Endodermal cell (in vitro differentiated cells): Measurements from ENCODE around the gene IRGQ. TPM values are rescaled to one million over a fixed set of nuclear protein-coding genes. Genes with fewer than 3 reads are reported as not detected.
A peak's percentile ranks its signal among the peaks of the same experiment; 100 is the strongest.

Experiments
- DNase-seq: peaks from one replicate; pipeline ENCODE4 v3.0.0-alpha.2; 2017
- H3K27ac ChIP-seq: 2 replicates; pipeline ENCODE4 v1.5.1; 2013; ENCODE audit warnings: mild to moderate bottlenecking, low read depth, low read length, moderate library complexity
- H3K27me3 ChIP-seq: 2 replicates; pipeline ENCODE4 v1.6.1; 2013; ENCODE audit warnings: mild to moderate bottlenecking, low read length, moderate library complexity; ENCODE audit not compliant: insufficient read depth, control insufficient read depth, poor library complexity, severe bottlenecking
- H3K36me3 ChIP-seq: 2 replicates; pipeline ENCODE4 v1.7.0; 2013; ENCODE audit warnings: mild to moderate bottlenecking, low read length, moderate library complexity; ENCODE audit not compliant: control insufficient read depth, insufficient read depth
- H3K4me1 ChIP-seq: one replicate; pipeline ENCODE4 v1.7.0; 2013; ENCODE audit warnings: low read length; ENCODE audit not compliant: control insufficient read depth, insufficient read depth
- H3K4me3 ChIP-seq: 2 replicates; pipeline ENCODE4 v1.5.1; 2013; ENCODE audit warnings: mild to moderate bottlenecking, low read length, moderate library complexity
- H3K9ac ChIP-seq: 2 replicates; pipeline ENCODE4 v1.6.1; 2013; ENCODE audit warnings: mild to moderate bottlenecking, low read length, moderate library complexity; ENCODE audit not compliant: poor library complexity, severe bottlenecking; ENCODE audit errors: extremely low read depth
- H3K9me3 ChIP-seq: 2 replicates; pipeline ENCODE4 v1.6.1; 2013; ENCODE audit warnings: mild to moderate bottlenecking, low read length, moderate library complexity; ENCODE audit not compliant: control insufficient read depth
- H3K27ac Mint-ChIP-seq: 2 replicates; pipeline ENCODE4 v1.8.0; 2020; ENCODE audit warnings: mixed read lengths
- H3K27me3 Mint-ChIP-seq: 2 replicates; pipeline ENCODE4 v1.8.0; 2021; ENCODE audit warnings: mild to moderate bottlenecking, mixed read lengths; ENCODE audit not compliant: insufficient read depth
- H3K36me3 Mint-ChIP-seq: 2 replicates; pipeline ENCODE4 v1.8.0; 2020; ENCODE audit warnings: low read depth, mixed read lengths
- H3K4me1 Mint-ChIP-seq: 2 replicates; pipeline ENCODE4 v1.8.0; 2020; ENCODE audit warnings: mixed read lengths
- H3K4me3 Mint-ChIP-seq: 2 replicates; pipeline ENCODE4 v1.8.0; 2020; ENCODE audit warnings: mild to moderate bottlenecking, moderate library complexity, mixed read lengths
- H3K9me3 Mint-ChIP-seq: 2 replicates; pipeline ENCODE4 v1.8.0; 2020; ENCODE audit warnings: mild to moderate bottlenecking, mixed read lengths
- WGBS, 2 experiments: methylation state at CpG; one replicate each; pipeline versions ENCODE4 v1.1.5 to v1.1.7; 2013; ENCODE audit warnings: missing lambda C conversion rate in 2 of 2, mixed read lengths in 1 of 2; ENCODE audit not compliant: insufficient coverage in 1 of 2, insufficient read length in 1 of 2; 5-methylcytosine and 5-hydroxymethylcytosine counted together
- total RNA-seq, 2 donors: library from RNA; stranded (reverse); fragmentation: NEBNext Ultra II Directional in 1 of 2; extraction: Animal tissue kit (Norgen Biotek cat#: 25700) in 1 of 2; gene quantifications; 2 replicates in 1 of 2; 3 replicates in 1 of 2; pipeline ENCODE4 v1.2.1, GENCODE V29; 2021
- TF ChIP-seq, protein P1 (sequence below): fragments of 200-600 bp; sonication (generic); conservative IDR thresholded peaks from 2 replicates; pipeline ENCODE4 v1.5.0; 2021; ENCODE audit warnings: antibody characterized with exemption, mild to moderate bottlenecking

The IRGQ gene
- total RNA-seq, 2 donors from 2014 or later = 39.7 to 46.0 TPM

DNA sequence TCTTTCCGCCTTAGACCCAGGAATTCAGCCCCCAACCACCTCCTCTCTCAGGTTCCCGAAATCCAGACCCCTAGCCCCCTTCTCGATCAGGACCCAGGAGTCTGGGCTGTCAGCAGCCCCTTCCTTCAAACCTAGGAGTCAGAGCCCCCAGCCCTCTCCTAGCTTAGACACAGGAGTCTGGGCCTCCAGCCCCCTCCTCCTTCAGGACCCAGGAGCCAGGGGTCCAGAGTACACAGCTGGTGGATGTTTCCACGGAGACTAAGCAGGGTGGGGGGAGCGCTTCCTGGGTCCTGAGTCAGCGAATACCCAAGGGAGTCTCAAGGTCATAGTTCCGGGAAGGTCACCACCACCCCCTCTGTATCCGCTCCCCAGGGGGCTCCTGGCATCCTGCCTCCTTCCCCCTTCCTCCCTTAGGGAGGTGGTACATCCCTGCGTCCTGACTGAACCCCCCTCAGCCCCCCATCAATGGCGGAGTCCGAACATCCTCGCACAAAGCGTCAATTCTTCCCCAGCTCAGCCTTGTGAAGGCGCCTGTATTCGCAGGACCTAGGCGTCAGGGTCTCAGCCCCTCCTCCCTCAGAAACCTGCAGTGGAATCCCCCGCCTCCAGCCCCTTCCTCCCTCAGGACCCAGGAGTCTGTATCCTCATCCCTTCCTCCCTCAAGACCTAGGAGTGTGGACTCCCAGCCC, 39.1 kb upstream of the IRGQ start:
- Mint-ChIP-seq H3K4me3 (peak overlapping the region; percentile 53), H3K9me3 (no peaks in the 10 kb centered on the region), H3K4me1 (peaks cover 14% of the 10 kb centered on the region), H3K27me3 (peaks cover 79% of the 10 kb centered on the region), H3K36me3 (no peaks in the 10 kb centered on the region), H3K27ac (no peak overlapping the region)
- H3K9ac ChIP-seq = peak overlapping the region; percentile 17
- H3K9me3 ChIP-seq = no peaks in the 10 kb centered on the region
- no peaks in the 10 kb centered on the region for H3K36me3 ChIP-seq
- H3K27me3 ChIP-seq = peaks cover 27% of the 10 kb centered on the region
- WGBS, 2 experiments = 20 to 21% methylated on average over 9 to 17 of the region's 17 CpGs
- TF ChIP-seq, protein P1, sequence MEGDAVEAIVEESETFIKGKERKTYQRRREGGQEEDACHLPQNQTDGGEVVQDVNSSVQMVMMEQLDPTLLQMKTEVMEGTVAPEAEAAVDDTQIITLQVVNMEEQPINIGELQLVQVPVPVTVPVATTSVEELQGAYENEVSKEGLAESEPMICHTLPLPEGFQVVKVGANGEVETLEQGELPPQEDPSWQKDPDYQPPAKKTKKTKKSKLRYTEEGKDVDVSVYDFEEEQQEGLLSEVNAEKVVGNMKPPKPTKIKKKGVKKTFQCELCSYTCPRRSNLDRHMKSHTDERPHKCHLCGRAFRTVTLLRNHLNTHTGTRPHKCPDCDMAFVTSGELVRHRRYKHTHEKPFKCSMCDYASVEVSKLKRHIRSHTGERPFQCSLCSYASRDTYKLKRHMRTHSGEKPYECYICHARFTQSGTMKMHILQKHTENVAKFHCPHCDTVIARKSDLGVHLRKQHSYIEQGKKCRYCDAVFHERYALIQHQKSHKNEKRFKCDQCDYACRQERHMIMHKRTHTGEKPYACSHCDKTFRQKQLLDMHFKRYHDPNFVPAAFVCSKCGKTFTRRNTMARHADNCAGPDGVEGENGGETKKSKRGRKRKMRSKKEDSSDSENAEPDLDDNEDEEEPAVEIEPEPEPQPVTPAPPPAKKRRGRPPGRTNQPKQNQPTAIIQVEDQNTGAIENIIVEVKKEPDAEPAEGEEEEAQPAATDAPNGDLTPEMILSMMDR = no peak
- peak overlapping the region; percentile 89 for H3K27ac ChIP-seq
- DNase-seq = peak; percentile 76
- H3K4me1 ChIP-seq = no peaks in the 10 kb centered on the region
- H3K4me3 ChIP-seq = peak overlapping the region; percentile 71

DNA sequence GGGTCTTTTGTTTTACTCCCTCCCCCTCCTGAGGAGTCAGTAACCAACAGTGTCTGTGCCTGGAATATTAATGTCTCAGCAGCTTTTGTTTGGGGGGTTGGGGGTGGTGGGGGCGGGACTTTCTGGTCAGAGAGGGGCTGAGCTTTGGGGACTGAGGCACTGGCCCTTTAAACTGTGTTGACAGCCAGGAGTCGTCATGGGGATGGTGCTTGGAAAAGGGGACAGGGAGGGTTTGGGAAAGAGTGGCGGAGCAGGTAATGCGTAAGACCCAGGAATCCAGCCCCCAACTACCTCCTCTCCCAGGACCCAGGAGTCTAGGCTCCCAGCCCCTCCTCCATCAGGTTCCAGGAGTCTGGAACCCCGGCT, 38.6 kb upstream of the IRGQ start:
- Histone ChIP-seq H3K27ac (peak overlapping the region; percentile 89), H3K4me3 (no peak overlapping the region)
- no peaks in the 10 kb centered on the region for H3K36me3 Mint-ChIP-seq

DNA sequence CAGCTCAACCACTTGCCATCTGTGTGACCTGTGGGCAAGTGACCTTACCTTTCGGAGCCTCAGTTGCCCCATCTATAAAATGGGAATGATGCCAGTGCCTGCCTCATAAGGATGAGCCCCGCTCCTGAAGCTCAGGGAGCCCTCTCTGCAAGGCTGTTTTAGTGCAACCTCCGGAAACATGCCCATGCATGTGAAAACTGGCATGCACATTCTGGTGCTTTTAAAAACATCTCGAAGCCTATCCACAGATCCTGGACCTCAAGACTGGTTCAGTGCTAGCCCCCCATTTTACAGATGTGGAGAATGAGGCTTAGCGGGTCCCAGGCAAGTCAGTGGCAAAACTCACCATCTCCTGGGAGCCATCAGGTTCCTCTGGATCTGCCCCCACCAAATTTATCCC, 38.1 kb upstream of the IRGQ start:
- Histone ChIP-seq H3K27me3 (peaks cover 24% of the 10 kb centered on the region), H3K27ac (no peak overlapping the region), H3K36me3 (no peaks in the 10 kb centered on the region), H3K4me3 (no peak overlapping the region), H3K9me3 (no peaks in the 10 kb centered on the region), H3K9ac (no peak overlapping the region), H3K4me1 (no peaks in the 10 kb centered on the region)
- Mint-ChIP-seq H3K27me3 (peaks cover 80% of the 10 kb centered on the region), H3K36me3 (no peaks in the 10 kb centered on the region), H3K4me1 (peaks cover 13% of the 10 kb centered on the region), H3K27ac (no peak overlapping the region), H3K4me3 (no peak overlapping the region), H3K9me3 (no peaks in the 10 kb centered on the region)
- WGBS, 2 experiments = 85 to 95% methylated on average over 5 of the region's 5 CpGs
- DNase-seq = no peak
- TF ChIP-seq, protein P1 = no peak

More for the DNA sequence above, 38.6 kb upstream of the IRGQ start:
- no peaks in the 10 kb centered on the region for H3K9me3 Mint-ChIP-seq
- Histone ChIP-seq H3K4me1 (no peaks in the 10 kb centered on the region), H3K9ac (peak overlapping the region; percentile 17), H3K36me3 (no peaks in the 10 kb centered on the region), H3K27me3 (peaks cover 26% of the 10 kb centered on the region), H3K9me3 (no peaks in the 10 kb centered on the region)
- WGBS, 2 experiments = 38 to 61% methylated on average over 3 to 5 of the region's 5 CpGs
- H3K4me1 Mint-ChIP-seq = peaks cover 14% of the 10 kb centered on the region
- DNase-seq = peak; percentile 66
- peaks cover 79% of the 10 kb centered on the region for H3K27me3 Mint-ChIP-seq
- TF ChIP-seq, protein P1 = no peak
- no peak overlapping the region for H3K27ac Mint-ChIP-seq
- peak overlapping the region; percentile 53 for H3K4me3 Mint-ChIP-seq
